SHP77 treated with DMSO at 0.1 percent for 48 hours (cell line): ENCODE measurements around the gene ZNF70.
"Not testable (repeated sequence)": the region's sequence is repeated elsewhere in the genome, so short reads cannot be mapped to it uniquely, and the experiment has no call there.

ENCODE experiments used
- DNase-seq: peaks from one replicate; lab custom pipeline; 2025; lab: John Stamatoyannopoulos, UW

The ZNF70 gene

DNA sequence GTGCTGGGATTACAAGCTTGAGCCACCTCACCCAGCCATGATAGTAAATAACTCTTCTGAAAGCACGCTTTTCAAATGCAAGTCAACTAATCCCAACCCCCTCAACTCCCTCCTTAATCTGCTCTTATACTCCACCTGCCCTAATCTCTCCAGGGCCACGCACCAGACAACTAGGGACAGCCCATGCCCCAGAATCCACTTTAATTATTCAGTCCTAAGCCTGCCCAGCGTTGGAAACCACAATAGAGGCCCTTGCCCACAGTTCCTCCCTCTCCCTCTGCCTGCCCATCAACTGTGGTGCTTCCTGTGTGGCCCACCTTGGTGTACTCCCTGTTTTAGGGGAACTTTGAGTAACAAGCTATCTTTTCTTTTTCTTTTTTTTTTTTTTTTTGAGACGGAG is 6.0 kb upstream of the ZNF70 start:
- no peak for DNase-seq

DNA sequence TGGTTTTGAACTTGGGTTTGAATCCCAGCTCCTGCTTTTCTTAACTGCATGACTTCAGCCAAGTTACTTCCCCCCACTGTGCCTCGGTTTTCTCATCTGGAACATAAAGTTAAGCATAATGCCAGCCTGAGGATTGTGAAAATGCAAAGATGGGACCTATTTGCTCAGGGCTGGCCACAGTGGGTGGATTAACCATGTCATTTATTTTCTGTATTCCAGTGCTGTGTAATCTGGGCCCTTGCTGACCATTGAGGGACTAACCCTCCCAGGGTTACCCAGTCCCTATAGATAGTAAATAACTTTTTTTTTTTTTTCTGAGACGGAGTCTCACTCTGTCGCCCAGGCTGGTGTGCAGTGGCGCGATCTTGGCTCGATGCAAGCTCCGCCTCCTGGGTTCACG is 4.8 kb upstream of the ZNF70 start:
- no peak for DNase-seq

DNA sequence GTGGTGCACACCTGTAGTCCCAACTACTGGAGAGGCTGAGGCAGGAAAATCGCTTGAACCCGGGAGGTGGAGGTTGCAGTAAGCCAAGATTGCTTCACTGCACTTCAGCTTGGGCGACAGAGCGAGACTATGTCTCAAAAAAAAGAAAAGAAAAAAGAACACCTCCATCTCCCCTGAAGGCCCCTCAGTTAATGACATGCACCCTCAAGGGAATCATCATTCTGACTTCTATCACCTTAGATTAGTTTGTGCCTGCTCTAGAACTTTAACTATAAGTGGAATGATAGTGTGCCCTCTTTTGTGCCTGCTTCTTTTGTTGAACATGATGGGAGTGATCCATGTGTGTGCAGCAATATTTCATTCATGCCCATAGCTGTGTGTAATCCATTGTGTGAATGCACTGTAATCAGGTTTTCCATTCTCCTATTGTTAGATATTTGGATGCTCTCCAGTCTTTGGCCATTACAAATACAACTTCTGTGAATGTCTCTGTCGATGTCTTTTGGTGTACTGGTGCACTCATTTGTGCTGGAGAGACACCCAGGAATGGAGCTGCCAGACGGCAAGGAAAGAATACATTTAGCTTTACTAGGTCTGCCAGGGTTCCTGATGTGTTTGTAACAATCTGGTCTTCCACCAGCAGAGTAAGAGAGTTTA is 4.2 kb upstream of the ZNF70 start:
- no peak for DNase-seq

DNA sequence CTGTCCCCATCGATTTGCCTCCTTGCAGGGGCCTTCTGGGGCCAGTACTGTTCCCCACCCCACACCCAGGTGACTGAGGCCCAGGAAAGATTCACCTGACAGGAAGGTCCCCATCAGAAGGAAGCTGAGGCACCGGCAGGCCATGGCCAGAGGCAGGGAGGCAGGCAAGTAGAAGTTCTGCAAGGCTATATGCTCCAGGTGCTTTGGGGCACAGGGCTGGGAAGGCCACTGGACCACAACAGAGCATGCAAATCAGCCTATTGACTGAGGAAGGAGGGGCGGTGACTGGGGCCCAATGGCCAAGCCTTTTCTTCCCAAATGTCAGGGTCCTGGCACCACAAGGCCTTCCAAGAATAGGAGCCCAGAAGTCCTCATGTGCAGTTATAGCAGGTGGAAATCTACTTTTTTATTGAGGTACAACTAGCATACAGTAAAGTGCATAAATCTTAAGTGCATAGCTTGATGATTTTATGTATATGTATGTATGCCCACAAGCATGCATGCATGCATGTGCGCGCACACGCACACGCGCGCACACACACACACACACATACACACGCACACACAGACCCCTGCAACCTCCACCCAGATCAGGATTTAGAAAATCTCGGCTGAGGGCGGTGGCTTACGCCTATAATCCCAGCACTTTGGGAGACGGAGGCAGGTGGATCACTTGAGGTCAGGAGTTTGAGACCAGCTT is 3.5 kb upstream of the ZNF70 start, which contains the start of gene VPREB3:
Gene VPREB3 (minus strand): TSS at position 206 of the 700 bp plus-strand sequence. CDS start 62 bp downstream, at position 144.
- DNase-seq: no peak

DNA sequence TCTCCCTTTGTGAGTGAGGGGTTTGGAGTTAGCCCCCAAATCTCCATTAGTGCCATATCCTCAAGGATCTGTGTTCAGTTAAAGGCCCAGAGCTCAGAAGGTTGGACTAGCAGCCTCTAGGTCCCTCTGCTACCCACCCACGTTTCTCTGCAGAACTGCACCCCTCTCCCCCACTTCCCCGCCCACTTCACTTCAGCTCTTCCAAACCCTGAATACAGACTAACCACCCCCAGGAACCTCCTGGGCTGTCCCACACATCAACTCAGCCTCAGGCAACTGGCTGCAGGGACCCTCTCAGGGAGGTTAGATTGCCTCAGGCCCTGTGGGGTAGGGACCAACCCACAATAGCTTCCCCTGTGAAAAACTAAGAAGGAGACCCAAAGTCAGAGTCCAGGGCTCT is 2.5 kb upstream of the ZNF70 start:
- DNase-seq: no peak

DNA sequence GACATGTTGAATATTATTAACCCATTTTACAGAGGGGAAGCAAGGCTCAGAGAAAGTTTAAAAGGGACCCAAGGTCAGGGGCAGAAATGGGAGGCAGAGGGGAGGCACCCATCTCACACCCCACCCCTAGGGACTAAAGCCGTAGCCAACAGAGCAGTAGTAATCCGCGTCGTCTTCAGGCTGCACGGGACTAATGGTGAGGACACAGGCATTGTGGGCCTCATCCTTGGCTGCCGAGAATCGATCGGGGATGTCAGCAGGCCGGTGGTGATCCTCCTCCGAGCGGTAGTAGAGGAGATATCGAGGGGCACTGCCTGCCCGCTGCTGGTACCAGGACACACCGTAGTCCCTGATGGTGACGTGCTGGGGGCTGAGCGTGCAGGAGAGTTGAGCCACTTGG is 1.8 kb upstream of the ZNF70 start:
- DNase-seq: no peak

DNA sequence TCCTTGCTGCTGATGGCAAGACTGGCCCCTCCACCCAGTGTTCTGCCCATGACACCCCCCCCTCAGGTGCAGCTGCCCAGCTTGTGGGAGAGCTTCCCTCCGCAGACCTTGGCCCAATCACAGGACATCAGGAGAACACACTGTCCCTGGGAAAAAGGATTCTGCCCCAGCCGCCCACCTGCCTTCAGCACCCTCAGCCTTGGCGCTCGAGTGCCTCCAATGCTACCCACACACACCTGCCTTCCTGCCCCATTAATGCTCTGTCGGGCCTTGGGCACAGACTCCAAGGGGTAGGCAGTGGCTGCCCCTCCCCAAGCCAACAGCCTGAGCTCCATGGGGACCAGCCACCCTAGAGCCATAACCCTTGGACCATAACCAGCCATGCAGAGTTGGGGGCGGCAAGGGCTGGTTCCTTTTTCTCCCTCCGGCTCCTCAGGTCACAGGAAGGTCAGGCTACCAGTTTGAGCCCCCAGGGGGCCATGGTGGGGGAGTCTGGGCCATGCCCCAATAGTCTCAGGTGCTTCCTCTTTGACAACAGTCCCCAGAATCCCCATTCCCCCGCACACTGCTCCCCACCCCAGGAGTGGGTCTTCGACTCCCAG is 1.3 kb upstream of the ZNF70 start:
- no peak for DNase-seq

DNA sequence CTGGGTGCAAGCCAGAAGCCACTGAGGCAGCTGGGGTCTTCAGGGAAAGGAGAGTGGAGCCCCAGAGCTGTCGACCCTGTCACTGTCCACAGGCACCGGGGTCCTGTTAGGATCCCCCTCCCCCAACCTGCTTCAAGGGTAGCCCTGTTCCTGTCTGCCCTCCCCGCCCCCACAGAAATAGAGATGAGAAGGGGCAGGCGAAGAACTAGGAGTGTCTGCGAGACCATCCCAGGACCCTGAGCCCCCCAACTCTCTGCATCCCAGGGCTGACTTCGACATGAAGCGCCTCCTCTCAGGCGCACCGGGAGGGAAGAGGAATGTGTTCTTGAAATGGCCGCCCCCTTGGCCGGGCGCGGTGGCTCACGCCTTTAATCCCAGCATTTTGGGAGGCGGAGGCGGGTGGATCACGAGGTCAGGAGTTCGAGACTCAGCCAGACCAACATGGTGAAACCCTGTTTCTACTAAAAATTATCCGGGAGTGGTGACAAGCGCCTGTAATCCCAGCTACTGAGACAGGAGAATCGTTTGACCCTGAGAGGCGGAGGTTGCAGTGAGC is 607 bp upstream of the ZNF70 start:
- DNase-seq: no peak

DNA sequence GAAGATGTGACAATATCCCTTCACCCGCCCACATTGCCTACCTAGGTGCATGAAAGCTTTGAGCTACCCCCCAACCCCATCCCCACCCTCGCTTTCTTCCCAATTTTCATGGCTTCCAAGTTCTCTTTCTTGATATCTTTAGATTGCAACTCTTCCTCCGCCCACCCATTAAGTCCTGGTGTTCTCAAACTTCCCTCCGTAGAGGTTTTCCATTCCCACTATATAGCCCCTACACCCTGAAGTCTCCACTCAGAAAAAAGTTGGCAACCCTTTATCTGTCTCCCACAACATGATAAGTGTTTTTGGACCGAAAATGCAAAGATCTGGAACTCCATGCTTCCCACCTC is 572 bp downstream of the ZNF70 start:
- no peak for DNase-seq

DNA sequence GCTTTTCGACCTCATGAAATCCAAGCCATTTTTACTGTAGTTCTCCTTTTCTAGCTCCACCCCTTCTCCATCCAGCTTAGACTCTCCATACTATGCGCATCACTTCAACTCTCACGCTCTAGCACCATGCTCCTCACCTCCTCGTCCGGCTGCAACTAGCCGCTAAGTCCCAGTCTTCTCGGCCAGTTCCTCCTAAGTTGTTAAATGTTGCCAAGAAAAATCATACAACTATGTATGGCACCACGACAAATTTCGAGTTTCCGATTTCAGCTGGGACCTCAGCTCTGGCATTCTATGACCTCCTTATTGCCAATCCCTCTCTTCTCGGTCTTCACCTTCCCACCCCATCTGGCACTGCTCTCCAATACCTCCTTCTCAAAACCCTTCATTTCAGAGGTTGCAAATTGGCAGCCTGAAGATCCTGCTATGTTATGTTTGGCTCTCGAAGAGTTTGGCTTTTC is 1.0 kb downstream of the ZNF70 start:
- no peak for DNase-seq

DNA sequence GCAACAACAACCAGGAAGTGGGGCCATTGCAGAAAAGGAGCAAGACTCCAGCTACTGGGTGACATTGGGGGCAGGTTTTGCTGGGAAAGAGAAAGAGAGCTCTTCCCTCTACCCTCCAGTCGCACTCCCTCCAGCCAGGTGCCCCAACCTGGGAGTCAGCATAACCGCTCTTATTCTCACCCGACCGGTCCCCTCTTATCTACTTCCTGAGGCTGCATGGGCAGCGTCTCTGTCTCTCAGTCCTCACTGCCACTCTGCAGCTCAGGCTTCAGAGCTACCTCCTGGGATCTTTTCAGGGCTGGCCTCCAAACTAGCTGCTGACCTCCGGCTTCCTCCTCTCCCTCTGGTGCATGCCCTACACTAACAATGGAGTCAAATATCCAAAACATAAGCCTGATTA is 5.1 kb downstream of the ZNF70 start:
- DNase-seq: no peak

DNA sequence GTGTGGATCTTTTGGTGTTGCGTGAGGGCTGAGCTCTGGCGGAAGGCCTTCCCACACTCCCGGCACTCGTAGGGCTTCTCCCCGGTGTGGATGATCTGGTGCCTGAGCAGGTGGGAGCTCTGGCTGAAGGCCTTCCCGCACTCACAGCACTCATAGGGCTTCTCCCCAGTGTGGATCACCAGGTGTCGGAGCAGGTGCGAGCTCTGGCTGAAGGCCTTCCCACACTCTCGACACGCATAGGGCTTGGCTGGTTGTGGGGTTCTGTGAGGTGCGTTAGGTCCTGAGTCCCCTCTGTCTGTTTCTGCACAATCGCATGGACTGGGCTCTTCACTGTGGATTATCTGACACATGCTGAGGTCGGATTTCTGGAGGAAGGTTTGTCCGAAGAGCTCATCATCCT is 6.4 kb downstream of the ZNF70 start:
- no peak for DNase-seq

DNA sequence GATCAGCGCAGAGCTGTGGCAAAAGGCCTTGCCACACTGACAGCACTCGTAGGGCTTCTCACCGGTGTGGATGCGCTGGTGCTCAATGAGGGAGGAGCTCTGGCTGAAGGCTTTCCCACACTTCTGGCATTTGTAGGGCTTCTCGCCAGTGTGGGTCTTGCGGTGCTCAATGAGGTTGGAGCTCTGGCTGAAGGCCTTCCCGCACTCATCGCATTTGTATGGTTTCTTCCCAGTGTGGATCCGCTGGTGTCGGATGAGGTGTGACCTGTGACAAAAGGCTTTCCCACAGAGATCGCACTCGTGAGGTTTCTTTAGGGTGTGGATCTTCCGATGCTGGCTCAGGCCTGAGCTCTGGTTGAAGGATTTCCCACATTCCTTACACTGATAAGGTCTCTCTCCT is 6.9 kb downstream of the ZNF70 start:
- DNase-seq: no peak

DNA sequence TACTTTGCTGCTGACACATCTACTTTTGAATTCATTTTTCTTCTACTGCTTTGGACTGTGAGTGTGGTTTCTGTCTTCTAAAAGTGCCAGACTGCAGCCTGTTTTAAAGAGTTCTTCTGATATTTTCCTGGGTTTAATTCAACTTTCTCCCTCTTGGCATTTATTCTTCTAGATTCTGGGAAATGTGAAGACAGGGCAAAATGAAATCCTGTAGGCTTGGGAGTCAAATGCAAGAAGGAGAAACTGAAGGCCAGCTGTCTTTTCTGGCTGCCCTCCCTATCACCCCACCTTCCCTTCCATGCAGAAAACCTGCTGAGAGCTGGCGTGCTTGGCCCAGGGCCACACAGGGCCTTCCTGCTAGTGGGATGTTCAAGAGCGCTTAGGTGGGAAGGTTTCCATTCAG is 7.6 kb downstream of the ZNF70 start:
- no peak for DNase-seq

DNA sequence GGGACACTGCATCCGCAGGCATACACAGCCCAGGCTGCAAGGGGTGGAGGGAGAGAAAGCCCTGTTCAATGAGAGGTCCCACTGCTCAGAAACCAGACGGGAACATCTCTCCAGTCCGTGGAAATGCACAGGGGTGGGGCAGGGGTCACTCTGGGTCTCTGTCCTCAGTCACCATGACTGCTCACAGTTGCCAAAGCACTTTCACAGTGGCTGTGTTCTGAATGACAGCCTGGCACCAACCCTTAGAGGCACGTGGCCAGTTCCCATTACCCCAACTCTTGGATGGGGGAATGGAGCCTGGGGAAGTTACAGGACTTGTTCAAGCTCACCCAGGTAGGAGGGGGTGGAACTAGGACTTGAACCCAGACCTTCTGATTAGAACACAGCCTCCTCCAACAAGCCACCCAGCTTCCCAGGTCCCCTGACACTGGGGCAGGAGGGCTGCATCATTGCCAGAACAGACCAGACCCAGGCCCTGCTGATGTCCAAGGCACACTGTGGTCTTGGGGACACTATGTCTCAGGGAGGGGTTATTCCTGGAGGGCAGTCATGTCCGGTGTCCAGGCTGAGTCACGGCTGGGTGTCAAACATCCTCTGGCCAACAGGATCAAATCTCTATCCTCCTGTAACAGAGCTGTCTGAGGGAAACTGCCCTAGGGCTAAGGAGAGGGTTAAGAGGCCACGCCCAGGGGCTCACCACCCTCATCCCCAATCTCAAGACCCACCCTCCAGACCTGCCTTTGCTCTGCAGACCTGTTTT is 8.2 kb downstream of the ZNF70 start:
- no peak for DNase-seq

DNA sequence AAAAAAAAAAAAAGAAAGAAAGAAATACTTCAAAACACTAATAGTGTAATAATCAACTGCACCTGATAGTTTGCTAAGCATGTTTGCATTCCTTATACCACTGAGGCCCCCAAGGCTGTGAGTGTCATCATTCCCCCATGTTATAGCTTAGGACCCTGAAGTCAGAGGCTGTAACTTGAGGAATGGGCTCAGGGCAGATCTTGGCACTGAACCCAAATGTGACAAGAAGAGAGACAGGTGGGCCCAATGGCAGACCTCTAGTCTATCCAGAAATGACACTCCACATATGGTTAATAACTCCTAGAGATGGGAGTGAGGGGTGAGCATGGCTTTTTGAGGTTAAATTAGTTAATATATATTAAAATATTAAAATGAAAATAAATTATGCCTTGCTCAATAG is 13.2 kb downstream of the ZNF70 start:
- no peak for DNase-seq

DNA sequence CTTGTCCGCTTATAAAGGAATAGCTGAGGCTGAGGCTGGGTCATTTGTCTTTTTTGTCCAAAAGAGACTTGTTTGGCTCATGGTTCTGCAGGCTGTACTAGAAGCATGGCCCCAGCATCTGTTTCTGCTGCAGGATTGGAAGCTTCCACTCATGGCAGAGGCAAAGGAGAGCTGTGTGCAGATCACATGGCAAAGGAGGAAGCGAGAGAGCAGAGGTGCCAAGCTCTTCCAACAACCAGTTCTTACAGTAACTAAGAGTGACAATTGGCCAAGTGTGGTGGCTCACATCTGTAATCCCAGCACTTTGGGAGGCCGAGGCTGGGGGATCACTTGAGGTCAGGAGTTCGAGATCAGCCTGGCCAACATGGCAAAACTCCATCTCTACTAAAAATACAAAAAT is 22.8 kb downstream of the ZNF70 start:
- DNase-seq: not testable (repeated sequence)

DNA sequence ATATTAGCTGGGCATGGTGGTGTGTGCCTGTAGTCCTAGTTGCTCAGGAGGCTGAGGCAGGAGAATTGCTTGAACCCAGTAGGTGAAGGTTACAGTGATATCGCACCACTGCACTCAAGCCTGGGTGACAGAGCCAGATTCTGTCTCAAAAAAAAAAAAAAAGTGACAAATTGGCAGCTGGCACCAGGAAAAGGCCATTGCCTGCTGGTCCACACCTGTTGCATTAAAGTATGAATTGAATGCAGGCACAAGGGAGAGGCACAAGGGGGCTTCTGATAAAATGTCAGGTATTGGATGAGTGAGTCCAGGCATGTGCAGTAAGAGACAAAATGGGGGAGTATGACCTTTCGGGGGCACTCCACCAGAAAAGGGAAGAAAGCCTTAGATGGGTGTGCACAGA is 28.2 kb downstream of the ZNF70 start:
- no peak for DNase-seq

DNA sequence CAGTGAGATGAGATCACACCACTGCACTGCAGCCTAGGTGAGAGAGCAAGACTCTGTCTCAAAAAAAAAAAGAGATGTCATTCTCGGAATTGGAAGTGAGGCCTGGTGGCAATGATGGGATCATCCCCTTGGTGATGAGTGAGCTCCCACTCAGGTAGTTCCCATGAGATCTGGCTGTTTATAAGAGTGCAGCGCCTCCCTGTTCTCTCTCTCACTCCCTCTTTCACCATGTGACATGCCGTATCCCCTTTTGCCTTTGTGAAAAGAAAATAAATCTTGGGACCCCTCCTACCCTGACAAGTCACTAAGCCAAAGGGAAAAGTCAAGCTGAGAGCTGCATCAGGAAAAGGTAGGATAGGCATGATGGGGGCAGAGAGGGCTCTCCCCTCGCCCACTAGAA is 28.8 kb downstream of the ZNF70 start:
- no peak for DNase-seq

DNA sequence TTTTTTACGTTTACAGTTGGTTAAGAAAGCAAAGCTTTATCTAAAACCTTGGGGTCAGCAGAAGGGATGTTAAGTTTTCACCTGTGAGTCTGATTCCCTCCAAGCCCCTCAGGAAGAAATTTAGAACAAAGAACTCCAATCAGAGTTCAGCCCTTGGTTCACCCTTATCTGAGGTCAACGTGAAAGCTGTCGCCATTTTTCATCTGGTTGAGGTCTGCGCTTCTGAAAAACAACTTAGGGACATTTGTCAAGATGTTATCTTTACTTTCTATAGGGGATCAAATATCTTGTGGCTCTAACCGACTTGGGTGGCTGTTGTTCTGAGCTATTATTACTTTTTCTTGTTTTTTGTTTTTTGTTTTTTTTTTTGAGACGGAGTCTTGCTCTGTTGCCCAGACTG is 30.1 kb downstream of the ZNF70 start:
- no peak for DNase-seq

DNA sequence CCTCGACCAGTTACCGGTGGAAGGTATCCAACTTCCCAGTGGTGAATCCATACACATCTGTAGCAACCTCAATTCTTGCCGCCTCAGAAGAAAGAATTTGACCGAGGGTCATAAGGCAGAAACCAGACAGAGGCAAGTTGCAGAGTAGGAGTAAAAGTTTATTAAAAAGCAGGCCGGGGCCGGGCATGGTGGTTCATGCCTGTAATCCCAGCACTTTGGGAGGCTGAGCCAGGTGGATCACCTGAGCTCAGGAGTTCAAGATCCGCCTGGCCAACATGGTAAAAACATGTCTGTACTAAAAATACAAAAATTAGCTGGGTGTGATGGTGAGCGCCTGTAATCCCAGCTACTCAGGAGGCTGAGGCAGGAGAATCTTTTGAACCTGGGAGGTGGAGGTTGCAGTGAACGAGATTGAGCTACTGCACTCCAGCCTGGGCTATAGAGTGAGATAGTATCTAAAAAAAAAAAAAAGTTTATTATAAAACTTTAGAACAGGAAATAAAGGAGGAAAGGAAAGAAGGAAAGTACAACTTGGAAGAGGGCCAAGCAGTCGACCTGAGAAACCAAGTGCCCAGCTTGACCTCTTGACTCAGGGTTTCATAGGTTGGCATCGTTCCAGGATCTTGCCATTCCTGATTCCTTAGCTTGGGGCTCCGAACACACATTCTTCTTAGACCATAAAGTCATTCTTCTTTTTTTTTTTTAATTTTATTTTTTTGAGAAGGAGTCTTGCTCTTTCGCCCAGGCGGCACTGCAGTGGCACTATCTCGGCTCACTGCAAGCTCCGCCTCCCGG is 32.3 kb downstream of the ZNF70 start:
- no peak for DNase-seq
